NCI-H2196 treated with DMSO at 0.1 percent for 48 hours (cell line): ENCODE results near the gene ATP10B.
"Not testable (repeated sequence)": the region's sequence is repeated elsewhere in the genome, so short reads cannot be mapped to it uniquely, and the experiment has no call there.

Experiments
- DNase-seq: peaks from one replicate; lab custom pipeline; 2025; ENCODE audit not compliant: unreplicated experiment; lab: John Stamatoyannopoulos, UW

Gene ATP10B

GRCh38 chr5:160767062-160767461 is 84.9 kb downstream of the ATP10B start:
- DNase-seq = no peak

DNA sequence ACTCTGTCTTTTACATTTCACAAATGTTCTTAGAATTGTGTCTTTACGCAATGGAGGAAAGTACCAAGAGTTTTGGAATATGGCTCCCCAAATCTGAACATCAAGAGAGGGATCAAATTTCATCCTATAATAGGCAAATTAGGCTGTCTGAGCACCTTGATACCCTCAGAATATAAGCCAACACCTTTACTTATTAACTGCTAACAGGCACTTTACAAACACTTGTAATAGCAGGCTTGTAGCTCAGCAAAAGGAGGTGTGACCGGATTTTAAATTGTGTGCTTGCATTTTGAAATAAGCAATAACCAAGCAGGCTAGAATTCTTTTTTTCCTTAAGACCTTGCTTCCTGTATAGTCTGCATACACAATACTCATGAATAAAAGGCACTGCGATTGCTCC is 92.0 kb downstream of the ATP10B start:
- DNase-seq = no peak

GRCh38 chr5:160757194-160757593 is 94.8 kb downstream of the ATP10B start:
- DNase-seq = no peak

DNA sequence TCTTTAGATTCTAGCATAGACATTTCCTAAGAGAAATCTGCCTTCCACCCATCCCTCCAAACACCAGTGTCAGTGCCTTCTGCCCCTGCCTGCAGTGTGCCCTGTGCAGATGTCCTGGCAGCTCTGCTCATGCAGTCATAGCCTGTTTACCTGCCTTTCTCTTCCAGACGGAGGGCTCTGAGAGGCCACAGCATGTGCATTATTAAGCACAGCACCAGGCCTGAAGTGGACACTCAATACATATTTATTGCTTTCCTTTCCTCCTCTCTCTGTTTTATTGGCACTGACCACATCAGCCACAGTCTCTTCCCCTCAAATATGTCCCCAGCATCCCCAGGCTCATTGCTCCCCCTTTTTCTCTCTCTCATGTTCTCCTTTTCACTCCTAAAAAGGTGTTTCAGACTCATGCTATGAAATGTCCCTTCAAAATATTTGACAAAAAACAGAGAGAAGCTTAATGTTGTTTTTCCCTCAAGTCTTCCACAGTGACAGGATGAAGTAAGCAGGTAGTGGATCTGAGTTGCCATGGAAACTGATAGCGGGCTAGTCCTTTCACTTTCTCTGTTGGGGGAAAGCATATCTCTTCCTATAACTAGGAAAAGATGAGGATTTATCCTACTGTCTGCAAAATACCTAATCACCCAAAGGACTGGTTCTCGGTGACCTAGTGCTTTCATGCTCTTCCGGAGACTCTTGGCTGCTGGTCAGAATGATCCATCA is 100.9 kb downstream of the ATP10B start:
- DNase-seq = no peak

DNA sequence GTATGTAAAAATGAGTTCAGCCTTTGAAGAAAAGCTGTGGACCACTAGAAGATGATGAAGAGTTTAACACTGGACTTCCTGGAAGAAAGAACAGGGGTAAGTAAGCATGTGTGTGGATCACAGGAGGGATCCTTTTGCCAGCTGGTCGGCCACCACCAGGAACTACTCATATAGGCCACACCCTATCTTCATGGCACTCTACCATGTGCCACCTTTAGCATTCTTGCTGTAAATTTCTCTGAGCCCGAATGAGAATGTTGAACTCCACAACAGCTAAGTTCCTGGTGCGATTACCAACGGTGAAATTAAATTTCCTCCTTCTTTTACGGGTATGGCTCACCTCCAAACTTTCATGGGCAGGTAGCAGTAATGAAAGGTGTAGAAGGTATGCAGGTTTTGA is 102.3 kb downstream of the ATP10B start:
- no peak for DNase-seq

GRCh38 chr5:160749026-160749425 is 103.0 kb downstream of the ATP10B start:
- no peak for DNase-seq

DNA sequence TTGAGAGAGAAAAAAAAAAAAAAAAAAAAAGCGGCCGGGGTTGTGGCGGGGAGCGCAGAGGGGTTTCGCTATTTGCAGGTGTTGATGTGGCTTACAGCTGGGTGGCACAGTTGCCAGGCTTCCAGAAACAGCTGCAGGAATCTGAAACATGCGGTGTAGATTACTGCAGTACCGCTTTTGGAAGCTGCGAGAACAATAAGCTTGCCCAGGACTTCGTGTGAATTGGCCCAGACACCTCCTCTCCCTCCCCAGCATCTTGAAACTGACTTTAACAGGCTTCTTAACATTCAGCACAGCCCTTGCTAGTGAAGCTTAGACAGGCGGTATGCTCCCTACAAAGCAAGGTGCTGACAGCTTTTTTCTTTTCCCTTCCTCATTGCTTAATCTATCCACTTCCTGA is 104.0 kb downstream of the ATP10B start:
- no peak for DNase-seq

DNA sequence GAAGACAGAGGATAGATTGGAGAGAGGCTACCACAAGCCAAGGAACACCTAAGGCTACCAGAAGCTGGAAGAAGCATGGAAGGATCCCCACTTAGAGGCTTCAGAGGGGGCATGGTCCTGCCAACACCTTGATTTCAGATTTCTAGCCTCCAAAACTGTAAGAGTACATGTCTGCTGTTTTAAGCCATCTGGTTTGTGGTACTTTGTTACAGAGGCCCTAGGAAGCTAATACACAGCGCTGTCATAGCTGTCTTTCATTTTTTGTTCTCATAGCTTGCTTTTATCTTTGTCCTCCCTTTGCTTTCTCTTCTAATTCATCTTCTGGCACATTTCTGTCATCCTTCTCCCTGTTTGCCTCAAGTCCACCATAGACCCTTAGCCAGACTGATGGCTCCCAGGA is 104.5 kb downstream of the ATP10B start:
- DNase-seq = no peak

- no peak for DNase-seq
Observed at GRCh38 chr5:160744268-160745101, 107.5 kb downstream of the ATP10B start.

DNA sequence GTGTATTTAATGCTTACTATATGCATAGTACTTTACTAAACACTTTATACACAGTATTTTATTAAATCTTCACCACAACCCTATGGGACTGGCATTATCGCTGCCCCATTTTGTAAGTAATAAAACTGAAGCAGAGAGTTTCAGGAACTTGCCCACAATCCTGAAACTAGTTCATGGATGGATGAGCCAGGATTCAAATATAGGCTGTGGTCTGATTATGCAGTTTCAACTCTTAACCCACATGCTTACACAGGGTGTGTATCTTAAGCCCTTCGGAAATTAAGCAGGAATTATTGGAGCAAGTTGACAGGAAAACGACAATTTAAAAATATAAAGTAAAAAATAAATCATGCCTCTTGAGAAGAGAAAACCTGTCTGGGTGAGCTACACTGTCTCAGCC is 109.0 kb downstream of the ATP10B start:
- DNase-seq = no peak

- DNase-seq = no peak
Observed at GRCh38 chr5:160742446-160742845, 109.6 kb downstream of the ATP10B start.

GRCh38 chr5:160727296-160727997 is 124.6 kb downstream of the ATP10B start:
- DNase-seq = no peak

DNA sequence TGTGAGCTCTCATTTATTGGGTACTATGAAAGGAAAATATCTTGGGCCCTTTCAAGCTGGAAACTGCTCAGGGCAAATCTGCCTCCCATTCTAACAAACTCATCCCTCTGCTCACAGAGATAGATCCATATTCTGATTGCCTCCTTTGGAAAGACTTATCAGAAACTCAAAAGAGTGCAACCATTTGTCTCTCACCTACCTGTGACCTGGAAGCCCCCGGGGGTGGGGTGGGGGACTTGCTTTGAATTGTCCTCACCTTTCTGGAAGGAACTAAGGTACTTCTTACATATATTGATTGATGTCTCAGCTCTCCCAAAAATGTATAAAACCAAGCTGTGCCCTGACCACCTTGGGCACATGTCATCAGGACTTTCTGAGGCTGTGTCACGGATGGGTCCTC is 125.3 kb downstream of the ATP10B start:
- DNase-seq = no peak

- no peak for DNase-seq
Observed at GRCh38 chr5:160720822-160721221, 131.2 kb downstream of the ATP10B start.

- not testable (repeated sequence) for DNase-seq
Observed at GRCh38 chr5:160715508-160715907, 136.5 kb downstream of the ATP10B start.

DNA sequence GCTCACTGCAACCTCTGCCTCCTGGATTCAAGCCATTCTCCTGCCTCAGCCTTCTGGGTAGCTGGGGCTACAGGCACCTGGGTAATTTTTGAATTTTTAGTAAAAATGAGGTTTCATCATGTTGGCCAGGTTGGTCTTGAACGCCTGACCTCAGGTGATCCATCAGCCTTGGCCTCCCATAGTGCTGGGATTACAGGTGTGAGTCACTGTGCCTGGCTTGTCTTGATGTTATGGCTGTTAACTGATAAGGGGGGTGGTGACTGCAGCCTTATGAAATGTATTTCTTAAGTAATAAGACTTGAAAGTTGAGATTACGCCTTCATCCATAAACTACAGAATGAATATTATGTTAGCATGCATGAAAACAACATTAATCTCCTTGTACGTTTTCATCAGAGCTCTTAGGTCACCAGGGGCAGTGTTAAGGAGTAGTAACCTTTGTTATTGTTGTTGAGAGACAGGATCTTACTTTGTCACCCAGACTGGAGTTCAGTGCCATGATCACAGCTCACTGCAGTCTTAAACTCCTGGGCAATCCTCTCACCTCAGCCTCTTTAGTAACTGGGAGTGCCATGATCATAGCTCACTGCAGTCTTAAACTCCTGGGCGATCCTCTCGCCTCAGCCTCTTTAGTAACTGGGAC is 148.3 kb downstream of the ATP10B start:
- no peak for DNase-seq

GRCh38 chr5:160702934-160703333 is 149.1 kb downstream of the ATP10B start:
- DNase-seq = no peak

DNA sequence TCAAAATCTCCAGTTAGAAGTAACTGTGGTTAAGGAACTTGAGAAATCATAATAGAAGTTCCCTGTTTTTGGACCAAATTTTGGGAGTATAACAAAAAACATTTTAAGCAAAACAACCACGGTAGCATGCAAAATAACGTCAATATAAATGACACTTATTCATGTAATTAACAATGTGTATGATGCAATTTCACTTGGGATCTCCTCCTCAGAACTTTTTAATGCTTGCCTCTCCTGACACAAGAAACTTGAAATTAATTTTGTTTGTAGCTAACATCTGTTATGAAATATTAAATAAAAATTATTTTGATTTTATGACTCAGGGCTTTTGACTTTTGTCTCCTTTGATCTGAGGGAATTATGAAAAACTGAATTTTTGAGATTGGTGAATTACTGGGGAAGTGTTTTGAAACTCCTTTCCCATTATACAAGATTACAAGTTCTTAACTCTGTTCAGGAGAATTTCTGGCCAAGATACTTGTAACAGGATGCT is 149.7 kb downstream of the ATP10B start:
- DNase-seq = no peak

- DNase-seq = no peak
Observed at GRCh38 chr5:160701403-160701802, 150.6 kb downstream of the ATP10B start.

DNA sequence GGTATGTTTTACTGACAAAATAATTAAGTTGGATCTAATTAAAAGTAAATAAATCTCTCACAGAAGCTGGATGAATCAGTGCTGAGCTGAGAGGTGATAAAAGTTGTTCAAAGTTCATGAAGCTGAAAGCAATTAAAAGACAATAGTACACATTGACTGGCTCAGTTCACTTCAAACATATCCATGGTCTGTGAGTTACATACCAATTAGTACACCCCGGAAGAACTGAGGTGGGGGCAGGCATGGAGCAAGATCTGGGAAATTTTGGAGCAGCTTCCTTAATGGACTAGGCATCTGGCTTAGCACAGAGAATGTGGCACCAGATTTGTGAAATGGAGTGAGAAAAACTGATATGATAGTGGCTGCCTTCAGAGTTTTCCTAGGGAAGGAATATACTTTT is 152.7 kb downstream of the ATP10B start:
- no peak for DNase-seq

DNA sequence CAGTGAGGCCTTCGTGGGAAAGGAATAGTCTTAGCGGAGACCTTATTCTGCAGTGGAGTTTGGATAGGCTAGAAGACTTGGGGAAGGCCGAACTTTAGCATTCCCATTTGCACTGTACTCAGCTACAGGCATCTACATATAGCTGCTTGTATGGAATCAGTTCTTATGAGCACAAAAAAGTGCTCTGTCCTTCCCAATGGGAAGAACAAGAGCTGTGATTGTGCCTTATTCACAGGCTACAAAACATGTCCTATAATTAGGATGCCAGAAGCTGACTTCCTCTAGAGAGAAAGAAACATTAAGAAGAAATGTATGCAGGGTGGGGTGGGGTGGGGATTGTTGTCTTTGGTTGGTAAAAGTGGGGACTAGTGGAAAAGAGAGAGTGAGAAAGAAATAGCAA is 154.7 kb downstream of the ATP10B start:
- no peak for DNase-seq
